H1 (cell line): ENCODE measurements around the gene PARD3.

ENCODE experiments used
- BCL11A ChIP-seq, 2 experiments: IDR thresholded peaks; one replicate each; pipeline ENCODE4 v1.6.1; 2011; ENCODE audit warnings: low read depth in 2 of 2, low read length in 2 of 2, mild to moderate bottlenecking in 2 of 2
- BRCA1 ChIP-seq: IDR thresholded peaks from 2 replicates; pipeline ENCODE4 v1.6.1; 2012; ENCODE audit warnings: low read depth, low read length, improper control_type of control experiment
- CREB1 ChIP-seq: IDR thresholded peaks from 2 replicates; pipeline ENCODE4 v1.6.1; 2012; ENCODE audit warnings: inconsistent platforms
- POLR2A ChIP-seq, 2 experiments: IDR thresholded peaks; 1 replicate in 1 of 2; 2 replicates in 1 of 2; pipeline ENCODE4 v1.6.1; 2011; ENCODE audit warnings: low read depth in 2 of 2, low read length in 2 of 2, mild to moderate bottlenecking in 2 of 2; ENCODE audit errors: control extremely low read depth in 1 of 2
- POU5F1 ChIP-seq: IDR thresholded peaks from 2 replicates; pipeline ENCODE4 v1.6.1; 2011; ENCODE audit warnings: low read depth, mild to moderate bottlenecking, low read length, moderate library complexity
- SIRT6 ChIP-seq: IDR thresholded peaks from one replicate; pipeline ENCODE4 v1.7.1; 2012; ENCODE audit warnings: low read length, inconsistent platforms
- SIX5 ChIP-seq: IDR thresholded peaks from 2 replicates; pipeline ENCODE4 v1.6.1; 2011; ENCODE audit warnings: mild to moderate bottlenecking, low read depth, low read length
- TF ChIP-seq, protein P1 (sequence below), 3 experiments: IDR thresholded peaks; 1 replicate in 2 of 3; 2 replicates in 1 of 3; pipeline versions ENCODE4 v1.5.1 to v1.6.1; 2011; ENCODE audit warnings: low read length in 3 of 3, mild to moderate bottlenecking in 3 of 3, inconsistent platforms in 2 of 3, low read depth in 1 of 3, moderate library complexity in 1 of 3; ENCODE audit not compliant: insufficient read depth in 1 of 3; ENCODE audit errors: control extremely low read depth in 1 of 3

DNA sequence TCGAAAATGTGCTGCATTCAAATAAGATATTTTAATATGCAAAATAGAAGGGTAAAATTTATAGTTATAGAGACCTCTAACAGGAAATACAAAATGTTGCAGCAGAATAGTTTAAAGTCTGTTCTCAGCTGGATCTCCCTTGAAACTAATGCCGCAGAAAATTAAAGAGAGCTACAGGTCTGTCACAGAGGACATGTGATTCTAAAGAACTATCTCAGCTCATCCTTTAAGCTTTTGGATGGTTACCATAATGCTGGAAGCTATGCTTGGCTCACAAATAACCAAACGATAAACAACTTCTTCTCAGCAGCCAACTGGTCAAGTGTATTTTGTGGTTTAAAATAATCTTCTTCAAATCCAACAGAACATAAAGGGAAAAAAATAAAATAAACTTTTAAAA lies 353.0 kb downstream of the PARD3 start:
- TF ChIP-seq POLR2A (IDR thresholded peaks at IDR 0.05; ENCODE audit: control extremely low read depth in 1 of 2, low read depth in 2 of 2, low read length in 2 of 2) = no peak
- TF ChIP-seq, protein P1, sequence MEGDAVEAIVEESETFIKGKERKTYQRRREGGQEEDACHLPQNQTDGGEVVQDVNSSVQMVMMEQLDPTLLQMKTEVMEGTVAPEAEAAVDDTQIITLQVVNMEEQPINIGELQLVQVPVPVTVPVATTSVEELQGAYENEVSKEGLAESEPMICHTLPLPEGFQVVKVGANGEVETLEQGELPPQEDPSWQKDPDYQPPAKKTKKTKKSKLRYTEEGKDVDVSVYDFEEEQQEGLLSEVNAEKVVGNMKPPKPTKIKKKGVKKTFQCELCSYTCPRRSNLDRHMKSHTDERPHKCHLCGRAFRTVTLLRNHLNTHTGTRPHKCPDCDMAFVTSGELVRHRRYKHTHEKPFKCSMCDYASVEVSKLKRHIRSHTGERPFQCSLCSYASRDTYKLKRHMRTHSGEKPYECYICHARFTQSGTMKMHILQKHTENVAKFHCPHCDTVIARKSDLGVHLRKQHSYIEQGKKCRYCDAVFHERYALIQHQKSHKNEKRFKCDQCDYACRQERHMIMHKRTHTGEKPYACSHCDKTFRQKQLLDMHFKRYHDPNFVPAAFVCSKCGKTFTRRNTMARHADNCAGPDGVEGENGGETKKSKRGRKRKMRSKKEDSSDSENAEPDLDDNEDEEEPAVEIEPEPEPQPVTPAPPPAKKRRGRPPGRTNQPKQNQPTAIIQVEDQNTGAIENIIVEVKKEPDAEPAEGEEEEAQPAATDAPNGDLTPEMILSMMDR (IDR thresholded peaks at IDR 0.05; ENCODE audit: control extremely low read depth in 1 of 3, insufficient read depth in 1 of 3, low read depth in 1 of 3, low read length in 3 of 3) = no peak
- no peak for TF ChIP-seq SIX5
- TF ChIP-seq BRCA1 = no peak
- no peak for TF ChIP-seq CREB1
- TF ChIP-seq POU5F1 = no peak
- TF ChIP-seq SIRT6 = no peak
- TF ChIP-seq BCL11A (IDR thresholded peaks at IDR 0.05; ENCODE audit: low read depth in 2 of 2, low read length in 2 of 2) = no peak
